Stimulated activated CD4-positive, alpha-beta T cell treated with anti-CD3 and anti-CD28 coated beads, TNF-alpha, amount 100 ng/mL, for 24 hours (primary cell): ENCODE data around the gene POLD1.

Experiments
- DNase-seq, 3 experiments: peaks; one replicate each; pipeline ENCODE4 v3.0.0-alpha.2; 2020; ENCODE audit warnings: low read depth in 3 of 3

The POLD1 gene

DNA sequence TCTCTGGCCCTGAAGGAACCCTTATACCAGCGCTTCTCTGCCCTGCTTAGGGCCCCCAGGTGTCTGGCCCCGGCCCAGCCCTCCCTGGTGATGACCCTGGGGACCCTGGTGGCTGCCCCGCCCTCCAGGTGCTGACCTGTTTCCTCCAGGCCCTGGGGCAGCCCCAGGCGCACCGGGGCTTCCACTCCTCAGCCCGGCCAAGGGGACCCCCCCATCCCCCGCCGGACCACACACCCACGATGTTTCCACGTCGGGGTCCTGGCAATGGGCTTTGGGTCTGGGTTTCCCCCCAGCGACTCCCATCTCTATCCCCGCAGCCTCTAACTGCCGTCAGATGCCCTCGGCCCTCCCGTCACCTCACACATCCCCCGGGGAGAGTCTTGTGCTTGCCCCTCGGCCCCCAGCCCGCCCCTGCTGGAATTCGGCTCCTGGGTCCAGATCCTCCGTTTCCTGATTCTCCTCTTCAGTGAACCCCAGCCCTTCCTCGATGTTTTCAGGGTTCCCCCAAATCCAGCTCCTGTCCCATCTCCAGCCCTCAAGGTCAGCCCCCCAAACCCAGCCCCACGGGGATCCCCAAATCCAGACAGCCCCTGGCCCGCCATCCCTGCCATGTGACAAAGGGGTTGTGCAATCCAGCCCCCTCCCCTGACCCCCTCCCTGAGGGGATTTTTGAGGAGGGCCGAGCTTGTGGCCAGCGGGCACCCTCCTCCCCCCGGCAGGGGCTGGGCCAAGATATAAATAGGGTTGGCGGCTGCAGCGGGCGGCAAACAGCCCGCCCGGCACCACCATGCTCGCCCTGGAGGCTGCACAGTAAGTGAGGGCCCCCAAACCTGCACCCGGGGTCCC, 34.3 kb downstream of the POLD1 start, which contains the start of gene SPIB:
SPIB (plus strand) TSS at position 763 of the 846 bp plus-strand sequence; CDS start at position 788, 25 bp downstream.
- no peak for DNase-seq

- no peak for DNase-seq
Measured at GRCh38 chr19:50419022-50419579, 35.0 kb downstream of the POLD1 start.

DNA sequence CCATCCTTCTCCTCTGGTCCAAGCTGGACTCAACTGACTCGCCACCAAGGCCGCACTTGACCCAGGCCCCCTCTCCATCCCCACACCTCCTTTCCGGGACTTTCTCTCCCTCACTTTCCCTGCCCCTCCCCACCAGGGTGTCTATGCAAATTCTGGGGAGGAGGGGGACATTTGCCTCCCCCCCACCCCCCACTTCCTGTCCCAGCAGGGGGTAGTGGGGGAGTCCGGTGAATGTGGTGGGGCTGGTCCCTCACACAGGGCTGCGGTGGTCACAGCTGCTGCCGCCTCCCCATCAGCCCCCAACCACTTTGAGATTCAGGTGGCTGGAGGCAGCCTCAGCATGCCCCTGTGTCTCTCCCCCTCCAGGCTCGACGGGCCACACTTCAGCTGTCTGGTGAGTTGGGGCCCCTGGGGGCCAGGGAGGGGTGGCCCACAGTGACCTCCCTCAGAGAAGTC, 35.5 kb downstream of the POLD1 start:
- DNase-seq, result no peak

- DNase-seq, result no peak
Measured at GRCh38 chr19:50420127-50420526, 36.0 kb downstream of the POLD1 start.

- no peak for DNase-seq
Measured at GRCh38 chr19:50420808-50421207, 36.7 kb downstream of the POLD1 start.

- DNase-seq, result no peak
Measured at GRCh38 chr19:50422397-50423278, 38.5 kb downstream of the POLD1 start.

DNA sequence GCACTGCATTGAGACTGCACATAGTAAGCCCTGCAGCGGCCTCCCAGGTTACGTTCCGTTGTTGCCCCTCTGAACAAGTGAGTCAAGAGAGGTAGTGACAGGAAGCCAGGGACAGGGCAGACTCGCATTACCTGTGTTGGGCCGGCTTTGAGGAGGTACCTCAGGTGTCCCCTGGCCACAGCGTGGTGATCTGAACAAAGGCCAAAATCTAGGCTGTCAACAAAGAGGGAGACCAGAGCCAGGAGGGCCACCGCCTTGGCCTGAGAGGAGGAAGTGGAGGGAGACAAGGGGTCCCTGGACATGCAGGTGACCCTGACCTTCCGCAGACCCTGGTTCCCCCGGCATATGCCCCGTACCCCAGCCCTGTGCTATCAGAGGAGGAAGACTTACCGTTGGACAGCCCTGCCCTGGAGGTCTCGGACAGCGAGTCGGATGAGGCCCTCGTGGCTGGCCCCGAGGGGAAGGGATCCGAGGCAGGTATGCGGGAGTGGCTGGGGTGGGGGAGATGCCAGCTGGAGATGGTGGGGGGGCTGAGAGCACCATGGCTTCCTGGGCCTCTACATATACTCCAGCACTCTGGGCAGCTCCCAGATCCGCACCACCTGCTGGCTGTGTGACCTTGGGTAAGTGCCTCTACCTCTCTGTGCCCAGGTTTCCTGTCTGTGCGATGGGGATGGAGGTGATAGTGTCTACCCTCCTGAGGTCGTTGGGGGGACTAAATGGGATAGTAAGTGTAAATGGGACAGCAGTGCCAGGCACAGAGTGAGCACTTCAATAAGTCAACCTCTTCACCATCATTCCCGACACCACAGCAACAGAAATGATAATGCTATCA, 39.3 kb downstream of the POLD1 start:
- DNase-seq, result no peak

DNA sequence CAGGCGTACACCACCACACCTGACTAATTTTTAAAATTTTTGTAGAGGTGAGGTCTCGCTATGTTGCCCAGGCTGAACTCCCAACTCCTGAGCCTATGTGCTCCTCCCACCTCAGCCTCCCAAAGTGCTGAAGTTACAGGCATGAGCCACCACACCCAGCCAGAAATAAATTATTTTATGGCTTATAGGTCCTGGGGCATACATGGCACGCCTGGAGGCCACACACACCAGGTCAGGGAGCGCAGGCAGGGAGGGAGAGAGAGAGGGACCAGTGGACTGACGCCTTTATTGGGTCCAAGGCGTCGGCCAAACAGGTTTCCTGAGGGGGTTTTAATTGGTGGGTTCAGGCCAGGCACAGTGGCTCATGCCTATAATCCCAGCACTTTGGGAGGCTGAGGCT, 41.4 kb downstream of the POLD1 start:
- no peak for DNase-seq

- DNase-seq, result no peak
Measured at GRCh38 chr19:50427318-50427925, 43.3 kb downstream of the POLD1 start.

DNA sequence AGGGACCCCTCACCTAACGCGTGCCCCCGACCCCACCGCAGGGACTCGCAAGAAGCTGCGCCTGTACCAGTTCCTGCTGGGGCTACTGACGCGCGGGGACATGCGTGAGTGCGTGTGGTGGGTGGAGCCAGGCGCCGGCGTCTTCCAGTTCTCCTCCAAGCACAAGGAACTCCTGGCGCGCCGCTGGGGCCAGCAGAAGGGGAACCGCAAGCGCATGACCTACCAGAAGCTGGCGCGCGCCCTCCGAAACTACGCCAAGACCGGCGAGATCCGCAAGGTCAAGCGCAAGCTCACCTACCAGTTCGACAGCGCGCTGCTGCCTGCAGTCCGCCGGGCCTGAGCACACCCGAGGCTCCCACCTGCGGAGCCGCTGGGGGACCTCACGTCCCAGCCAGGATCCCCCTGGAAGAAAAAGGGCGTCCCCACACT, 43.9 kb downstream of the POLD1 start:
- peak in 1 of 3 experiments; percentile 42 for DNase-seq

DNA sequence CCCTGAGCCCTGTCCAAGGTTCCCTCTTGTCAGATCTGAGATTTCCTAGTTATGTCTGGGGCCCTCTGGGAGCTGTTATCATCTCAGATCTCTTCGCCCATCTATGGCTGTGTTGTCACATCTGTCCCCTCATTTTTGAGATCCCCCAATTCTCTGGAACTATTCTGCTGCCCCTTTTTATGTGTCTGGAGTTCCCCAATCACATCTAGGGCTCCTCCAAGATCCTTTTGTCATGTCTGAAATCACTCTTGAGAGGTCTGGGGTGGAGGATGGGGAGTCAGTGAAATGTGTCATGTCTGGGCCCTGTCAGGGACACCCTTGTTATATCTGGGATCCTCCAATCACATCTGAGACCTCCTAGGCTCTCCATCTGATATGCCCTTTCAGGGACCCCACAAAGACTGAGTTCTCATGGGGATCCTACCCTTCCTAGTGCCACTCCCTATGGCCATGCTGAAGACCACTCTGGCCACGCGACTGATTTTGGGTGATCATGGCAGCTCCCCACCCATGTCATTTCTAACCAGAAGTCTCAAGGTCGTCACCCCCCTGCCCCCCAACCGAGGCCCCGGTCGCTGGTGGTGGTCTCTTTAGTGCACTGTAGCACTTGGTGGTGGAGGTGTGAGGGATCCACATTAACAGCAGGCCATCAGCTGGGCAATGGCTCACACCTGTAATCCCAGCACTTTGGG, 44.8 kb downstream of the POLD1 start:
- DNase-seq, result no peak

GRCh38 chr19:50430888-50431342, 46.8 kb downstream of the POLD1 start:
- DNase-seq, result no peak

GRCh38 chr19:50431343-50432220, 47.4 kb downstream of the POLD1 start:
- DNase-seq, result peak; percentile 77 to 85 (median 84)

DNA sequence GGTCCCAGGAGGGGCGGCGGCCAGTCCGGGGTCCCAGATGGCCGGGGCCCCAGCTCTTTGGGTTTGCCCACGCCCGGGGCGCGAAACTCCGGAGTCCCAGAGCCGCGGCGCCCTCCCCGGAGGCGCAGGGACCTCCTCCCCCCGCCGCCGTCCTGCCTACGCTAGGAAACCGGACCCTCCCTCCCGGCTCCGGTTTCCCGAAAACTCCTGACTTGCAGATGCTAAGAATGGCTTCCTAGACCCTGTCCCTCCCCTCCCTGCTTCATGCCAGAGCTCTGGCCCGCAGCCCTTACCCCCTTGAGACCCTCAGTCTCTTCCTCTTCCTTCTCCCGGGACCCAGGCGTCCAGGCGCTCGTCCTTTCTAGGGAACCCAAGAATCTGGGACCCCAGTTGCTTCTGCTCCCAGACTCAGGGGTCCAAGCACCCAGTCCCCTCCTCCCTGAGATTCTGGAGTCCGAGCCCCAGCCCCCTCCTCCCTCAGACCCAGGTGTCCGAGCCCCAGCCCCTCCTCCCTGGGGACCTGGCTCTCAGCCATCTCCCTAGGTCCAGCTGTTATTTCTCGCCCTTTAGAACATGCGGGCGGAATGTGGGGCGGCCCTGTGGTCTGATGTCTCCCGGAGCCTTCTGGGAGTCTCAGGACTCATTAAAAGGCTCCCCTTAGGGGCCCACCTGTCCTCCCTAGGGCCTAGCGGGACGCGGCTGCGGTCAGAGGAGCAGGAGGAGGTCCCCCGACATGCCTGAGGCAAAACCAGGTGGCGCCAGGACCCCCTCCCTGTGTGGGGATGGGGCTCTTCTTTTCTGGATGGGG, 48.3 kb downstream of the POLD1 start, which contains the start of gene MYBPC2:
MYBPC2 (plus strand) TSS at position 672 of the 808 bp plus-strand sequence; CDS start at position 734, 62 bp downstream.
- DNase-seq, result no peak

- DNase-seq, result no peak
Measured at GRCh38 chr19:50433201-50434180, 49.3 kb downstream of the POLD1 start.

- no peak for DNase-seq
Measured at GRCh38 chr19:50434525-50434924, 50.4 kb downstream of the POLD1 start.

GRCh38 chr19:50435221-50435620, 51.1 kb downstream of the POLD1 start:
- DNase-seq, result no peak
